Measurements from ENCODE around the gene SNX9. TPM values are rescaled to one million over a fixed set of nuclear protein-coding genes. Genes with fewer than 3 reads are reported as not detected.

SNX9 gene
- total and polyA plus RNA-seq, 3 donors from 2014 or later, result 26.0 to 32.6 (median 30.1) TPM

DNA sequence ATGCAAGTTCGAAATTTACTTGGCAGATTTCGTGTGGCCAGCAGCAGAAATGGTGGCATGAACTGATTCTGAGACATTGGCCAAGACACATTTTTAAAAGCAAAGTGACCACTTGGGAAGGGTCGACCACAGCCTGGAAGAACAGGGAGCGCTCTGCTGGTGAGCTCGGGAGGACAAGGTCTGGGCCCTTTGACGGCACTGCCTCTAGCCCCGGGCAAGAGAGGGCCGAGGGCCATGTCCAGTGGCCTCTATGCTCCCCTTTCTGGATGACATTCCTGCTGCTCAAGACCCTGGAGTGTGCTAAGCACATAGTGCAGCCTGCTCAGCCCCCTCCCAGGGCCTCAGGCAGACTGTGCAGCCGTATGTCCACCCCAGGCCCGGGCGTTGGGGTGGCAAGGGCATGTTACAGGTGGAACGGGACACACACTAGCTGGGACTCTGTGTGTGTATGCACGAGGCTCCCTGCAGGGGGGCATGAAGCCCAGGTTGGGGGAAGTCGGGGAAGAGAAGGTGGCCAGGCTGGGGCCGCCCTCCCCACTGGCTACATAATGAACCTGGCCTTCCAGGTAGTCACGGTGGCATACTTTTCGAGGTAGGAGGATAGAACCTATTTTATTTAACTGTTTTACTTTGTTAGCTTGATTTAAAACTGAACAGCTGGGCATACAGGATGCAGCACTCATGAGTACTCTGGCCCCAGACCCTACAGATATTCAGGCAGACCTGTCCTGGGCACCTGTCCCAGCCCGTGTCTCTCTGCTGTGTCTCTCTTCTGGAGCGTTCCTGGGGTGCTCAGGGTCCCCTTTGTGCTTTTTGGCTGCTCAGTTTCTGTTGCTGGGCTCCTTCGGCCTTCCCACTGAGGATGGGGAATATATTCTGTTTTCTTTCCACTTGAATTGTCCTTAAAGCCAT, 165.0 kb downstream of the SNX9 start:
- WGBS, 2 donors, result 92 to 94% methylated on average over 16 to 20 of the region's 20 CpGs
- Histone ChIP-seq H3K4me3 (no peak overlapping the region), H3K27me3 (no peaks in the 10 kb centered on the region), H3K4me1 (peaks cover 9% of the 10 kb centered on the region), H3K36me3 (ENCODE audit: low read depth, missing control alignments) (no peaks in the 10 kb centered on the region), H3K9me3 (no peaks in the 10 kb centered on the region), H3K27ac (no peak overlapping the region)
- no peak for TF ChIP-seq CTCF (IDR thresholded peaks at IDR 0.05)
- no peak for TF ChIP-seq POLR2A (IDR thresholded peaks at IDR 0.05)
- intact Hi-C loops (cut with DNase I; ENCODE audit: low total_unique reads), result loop anchor here (10.0 kb wide), 1 partner anchor 77 kb away; no protein-coding TSS in a partner anchor
- no peak for DNase-seq

- DNase-seq, result no peak
- TF ChIP-seq POLR2A (IDR thresholded peaks at IDR 0.05) (no peak), CTCF (IDR thresholded peaks at IDR 0.05) (no peak)
- intact Hi-C loops (cut with DNase I; ENCODE audit: low total_unique reads), result loop anchor here (10.0 kb wide), 1 partner anchor 76 kb away; no protein-coding TSS in a partner anchor
- Histone ChIP-seq H3K27ac (no peak overlapping the region), H3K4me1 (peaks cover 9% of the 10 kb centered on the region), H3K36me3 (ENCODE audit: low read depth, missing control alignments) (no peaks in the 10 kb centered on the region), H3K27me3 (no peaks in the 10 kb centered on the region), H3K4me3 (no peak overlapping the region), H3K9me3 (no peaks in the 10 kb centered on the region)
- 87 to 95% methylated on average over 7 to 8 of the region's 8 CpGs for WGBS, 2 donors
Measured at GRCh38 chr6:157988700-157989063, 165.6 kb downstream of the SNX9 start.

- peak; percentile 78 for DNase-seq
- TF ChIP-seq POLR2A (IDR thresholded peaks at IDR 0.05) (no peak), CTCF (IDR thresholded peaks at IDR 0.05) (no peak)
- WGBS, 2 donors, result 61 to 66% methylated on average over 11 to 20 of the region's 22 CpGs
- intact Hi-C loops (cut with DNase I; ENCODE audit: low total_unique reads), result loop anchor here (10.0 kb wide), 1 partner anchor 75 kb away; no protein-coding TSS in a partner anchor
- Histone ChIP-seq H3K36me3 (ENCODE audit: low read depth, missing control alignments) (no peaks in the 10 kb centered on the region), H3K9me3 (no peaks in the 10 kb centered on the region), H3K27me3 (no peaks in the 10 kb centered on the region), H3K4me3 (no peak overlapping the region), H3K27ac (no peak overlapping the region), H3K4me1 (peaks cover 9% of the 10 kb centered on the region)
Measured at GRCh38 chr6:157989541-157990289, 166.7 kb downstream of the SNX9 start.

DNA sequence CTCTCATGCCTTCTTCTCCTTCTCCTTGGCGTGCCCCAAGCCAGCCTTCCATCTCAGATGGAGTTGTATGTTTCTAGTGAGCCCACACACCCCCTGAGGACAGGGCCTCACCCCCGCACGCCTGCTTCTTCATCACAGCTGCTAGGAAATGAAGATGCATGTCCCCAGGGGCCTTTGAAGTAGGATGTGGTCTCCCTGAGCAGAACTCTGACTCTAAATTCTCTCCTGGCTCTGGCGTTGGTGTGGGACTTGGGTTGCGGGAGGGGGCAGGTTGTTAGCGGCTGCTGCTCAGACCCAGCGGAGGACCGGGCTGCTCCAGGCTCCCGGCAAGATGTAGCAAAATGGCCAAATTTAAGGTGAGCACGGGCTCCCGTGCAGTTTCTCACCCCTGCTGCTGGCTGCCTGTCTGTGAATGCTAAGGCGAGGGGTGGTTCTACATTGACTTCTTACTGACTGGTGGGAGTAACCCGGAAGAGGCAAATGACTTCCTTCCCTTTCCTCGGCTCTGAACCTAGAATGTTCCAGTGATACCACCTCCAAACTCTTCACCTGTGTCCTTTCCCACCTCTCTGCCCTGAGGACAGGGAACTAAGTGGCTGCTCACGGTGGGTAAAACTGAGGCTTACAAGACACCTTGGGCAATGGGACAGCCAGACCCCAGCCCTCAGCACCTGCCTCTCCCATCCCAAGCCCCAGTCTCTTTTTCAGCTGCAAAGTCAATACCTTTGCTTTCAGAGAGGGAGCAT, 167.4 kb downstream of the SNX9 start:
- DNase-seq, result no peak
- Histone ChIP-seq H3K36me3 (ENCODE audit: low read depth, missing control alignments) (no peaks in the 10 kb centered on the region), H3K27me3 (no peaks in the 10 kb centered on the region), H3K27ac (no peak overlapping the region), H3K4me3 (no peak overlapping the region), H3K4me1 (peaks cover 9% of the 10 kb centered on the region), H3K9me3 (no peaks in the 10 kb centered on the region)
- TF ChIP-seq CTCF (IDR thresholded peaks at IDR 0.05) (no peak), POLR2A (IDR thresholded peaks at IDR 0.05) (no peak)
- intact Hi-C loops (cut with DNase I; ENCODE audit: low total_unique reads), result no loop called here
- WGBS, 2 donors, result 70% methylated on average over 8 to 15 of the region's 15 CpGs
